HFF-Myc (cell line): ENCODE data around the gene RABAC1.

ENCODE experiments used
- DNase-seq: peaks from one replicate; pipeline ENCODE4 v3.0.0-alpha.2; 2011; ENCODE audit warnings: low read depth; ENCODE audit errors: extremely low read depth
- H3K4me3 ChIP-seq: replicated peaks from 2 replicates; pipeline ENCODE4 v1.5.1; 2011; ENCODE audit warnings: low read depth, mild to moderate bottlenecking, control low read depth, low read length
- TF ChIP-seq, protein P1 (sequence below): IDR thresholded peaks from 2 replicates; pipeline ENCODE4 v1.5.1; 2012; ENCODE audit warnings: mild to moderate bottlenecking, low read depth, low read length, control low read depth; ENCODE audit errors: missing control alignments

RABAC1 gene

DNA sequence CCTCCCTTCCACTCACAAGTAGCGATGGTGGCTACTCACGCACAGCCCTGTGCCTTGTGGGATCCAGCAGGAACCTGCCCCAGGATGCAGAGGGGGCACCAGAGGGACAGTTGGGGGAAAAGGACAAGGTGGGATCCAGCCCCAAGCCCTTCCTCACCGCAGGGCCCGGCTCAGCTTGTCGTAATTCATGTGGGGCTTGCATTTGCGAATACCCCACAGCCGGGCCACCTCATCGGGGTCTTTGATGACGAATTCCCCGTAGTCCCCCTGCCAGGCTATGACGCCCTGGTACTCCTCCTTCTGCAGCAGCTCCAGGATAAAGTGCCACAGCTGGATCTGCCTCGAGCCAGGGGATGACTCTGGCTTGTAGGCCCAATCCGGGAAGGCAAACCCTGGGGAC is 49.4 kb downstream of the RABAC1 start:
- no peak for DNase-seq
- TF ChIP-seq, protein P1, sequence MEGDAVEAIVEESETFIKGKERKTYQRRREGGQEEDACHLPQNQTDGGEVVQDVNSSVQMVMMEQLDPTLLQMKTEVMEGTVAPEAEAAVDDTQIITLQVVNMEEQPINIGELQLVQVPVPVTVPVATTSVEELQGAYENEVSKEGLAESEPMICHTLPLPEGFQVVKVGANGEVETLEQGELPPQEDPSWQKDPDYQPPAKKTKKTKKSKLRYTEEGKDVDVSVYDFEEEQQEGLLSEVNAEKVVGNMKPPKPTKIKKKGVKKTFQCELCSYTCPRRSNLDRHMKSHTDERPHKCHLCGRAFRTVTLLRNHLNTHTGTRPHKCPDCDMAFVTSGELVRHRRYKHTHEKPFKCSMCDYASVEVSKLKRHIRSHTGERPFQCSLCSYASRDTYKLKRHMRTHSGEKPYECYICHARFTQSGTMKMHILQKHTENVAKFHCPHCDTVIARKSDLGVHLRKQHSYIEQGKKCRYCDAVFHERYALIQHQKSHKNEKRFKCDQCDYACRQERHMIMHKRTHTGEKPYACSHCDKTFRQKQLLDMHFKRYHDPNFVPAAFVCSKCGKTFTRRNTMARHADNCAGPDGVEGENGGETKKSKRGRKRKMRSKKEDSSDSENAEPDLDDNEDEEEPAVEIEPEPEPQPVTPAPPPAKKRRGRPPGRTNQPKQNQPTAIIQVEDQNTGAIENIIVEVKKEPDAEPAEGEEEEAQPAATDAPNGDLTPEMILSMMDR, result no peak
- no peak overlapping the region for H3K4me3 ChIP-seq

DNA sequence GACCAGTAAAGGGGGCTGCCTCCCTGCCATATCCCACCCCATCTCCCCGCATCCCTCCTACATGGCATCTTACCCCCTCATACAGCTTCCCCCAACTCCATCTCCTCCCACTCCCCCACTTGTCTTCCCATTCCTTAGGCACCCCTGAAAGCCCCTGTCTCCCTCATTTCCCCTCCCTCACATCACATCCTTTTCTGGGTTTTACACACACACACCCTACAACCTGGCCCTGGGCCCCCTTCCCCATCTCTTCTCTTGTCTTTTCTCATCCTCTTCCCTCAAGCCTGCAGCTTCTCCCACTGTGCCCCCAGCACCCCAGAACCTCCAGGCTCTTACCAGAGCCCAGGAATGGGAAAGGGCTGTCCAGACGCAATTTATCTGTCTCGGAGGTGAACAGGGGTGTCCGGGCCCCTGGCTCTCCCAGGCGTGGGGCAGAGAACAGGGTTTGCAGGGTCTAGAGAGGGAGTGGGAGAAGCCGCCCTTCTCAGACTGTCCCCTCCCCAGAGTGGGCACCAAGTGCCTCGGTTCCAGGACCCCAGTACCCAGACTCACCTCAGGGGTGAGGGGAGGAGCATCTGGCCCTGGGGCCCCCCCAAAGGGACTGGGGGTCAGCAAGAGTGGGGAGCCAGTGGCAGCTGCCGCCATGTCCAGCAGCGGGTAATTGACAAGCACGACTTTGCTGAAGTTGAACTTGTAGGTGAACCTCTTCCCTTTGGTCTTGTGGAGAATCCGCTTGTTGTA is 50.2 kb downstream of the RABAC1 start:
- TF ChIP-seq, protein P1, result no peak
- no peak for DNase-seq
- no peak overlapping the region for H3K4me3 ChIP-seq

DNA sequence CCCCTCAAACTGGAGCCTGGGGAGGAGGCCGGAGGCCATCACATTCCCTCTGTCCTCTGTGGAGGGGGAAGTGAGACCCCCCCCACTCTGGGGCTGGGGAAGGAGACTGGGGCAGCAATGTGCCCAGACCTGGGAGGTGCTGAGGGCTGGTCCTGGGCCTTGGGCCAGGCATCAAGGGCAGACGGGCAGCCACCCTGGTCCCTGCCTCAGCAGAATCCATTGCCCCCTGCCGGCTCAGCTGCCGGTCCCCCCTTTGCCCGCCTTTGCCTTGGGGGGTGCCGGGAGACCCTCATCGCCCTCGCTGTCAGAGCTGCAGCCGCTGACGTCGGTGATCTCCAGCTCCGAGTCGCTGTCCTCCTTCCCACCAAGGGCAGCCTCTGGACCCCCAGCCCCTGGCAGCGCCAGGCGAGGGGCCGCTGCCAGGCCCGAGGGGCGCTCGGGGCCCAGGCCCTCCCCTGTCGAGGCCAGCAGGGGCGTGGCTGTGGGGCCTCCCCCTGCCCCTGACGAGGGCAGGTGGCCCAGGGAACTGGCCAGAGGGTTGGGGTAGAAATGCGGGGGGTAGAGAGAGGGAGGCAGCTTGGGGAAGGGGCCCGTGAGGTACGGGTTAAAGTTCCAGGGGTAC is 51.0 kb downstream of the RABAC1 start:
- no peak for DNase-seq
- no peak overlapping the region for H3K4me3 ChIP-seq
- TF ChIP-seq, protein P1, result no peak

DNA sequence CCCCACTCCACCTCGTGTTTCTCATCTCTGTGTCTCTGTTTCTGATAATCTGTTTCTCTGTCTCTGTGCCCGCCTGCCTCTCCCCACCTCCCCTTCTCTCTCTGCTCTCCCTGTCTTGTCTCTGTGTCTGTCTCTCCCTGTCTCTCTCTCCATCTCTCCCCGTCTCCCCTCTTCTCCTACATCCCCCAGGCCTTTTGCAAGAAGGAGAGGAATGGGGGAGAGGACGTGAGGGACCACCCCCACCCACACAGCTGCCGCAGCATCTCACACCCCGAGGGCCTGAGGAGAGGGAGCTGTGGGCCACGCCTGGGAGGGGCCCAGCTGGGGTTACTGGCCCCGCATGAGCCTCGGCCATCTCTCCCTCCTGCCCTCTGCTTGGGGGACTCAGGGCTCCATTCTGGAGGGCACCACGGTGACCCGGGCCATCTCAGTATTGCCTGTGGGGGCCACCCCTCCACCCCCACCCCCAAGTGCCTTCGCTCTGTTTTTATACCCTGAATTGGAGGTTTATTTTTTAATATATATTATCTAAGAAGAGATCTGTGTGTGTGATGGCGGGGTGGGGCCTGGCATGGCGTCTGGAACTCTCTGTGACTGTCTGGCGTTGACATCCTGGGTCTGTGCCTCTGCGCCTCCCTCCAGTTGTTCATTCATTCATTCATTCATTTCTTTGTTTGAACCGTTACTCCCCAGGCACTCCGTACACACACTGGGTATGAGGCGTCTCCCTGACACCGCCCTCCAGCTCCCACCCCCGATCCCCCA is 52.0 kb downstream of the RABAC1 start:
- no peak overlapping the region for H3K4me3 ChIP-seq
- TF ChIP-seq, protein P1, result no peak
- DNase-seq, result no peak
